A549 (cell line): ENCODE measurements around the gene ATG5.
"Not testable (repeated sequence)": the region's sequence is repeated elsewhere in the genome, so short reads cannot be mapped to it uniquely, and the experiment has no call there.

ENCODE experiments used
- CTCF ChIP-seq: fragments of >200 bp; sonication (Bioruptor Twin); formaldehyde crosslinking; IDR thresholded peaks from 3 replicates; pipeline ENCODE4 v1.5.1; 2016
- NFE2L2 ChIP-seq: fragments of 150-350 bp; conservative IDR thresholded peaks from 2 replicates; pipeline ENCODE4 v1.6.1; 2014; ENCODE audit warnings: low read length
- POLR2A ChIP-seq: IDR thresholded peaks from 2 replicates; pipeline ENCODE4 v1.6.1; 2012; ENCODE audit warnings: mild to moderate bottlenecking, low read length
- RAD21 ChIP-seq, 2 experiments: fragments of >200 bp in 1 of 2; sonication (Bioruptor Twin) in 1 of 2; formaldehyde crosslinking in 1 of 2; IDR thresholded peaks in 1 of 2; conservative IDR thresholded peaks in 1 of 2; 2 replicates in 1 of 2; 3 replicates in 1 of 2; pipeline ENCODE4 v1.6.1; 2012 to 2018; ENCODE audit warnings: inconsistent platforms in 1 of 2
- TP53 ChIP-seq: fragments of 250-450 bp; sonication (Bioruptor Pico); IDR thresholded peaks from 2 replicates; pipeline ENCODE4 v1.5.0; 2021; ENCODE audit warnings: mild to moderate bottlenecking, moderate library complexity

GRCh38 chr6:106264433-106264832 is 61.1 kb downstream of the ATG5 start:
- TF ChIP-seq NFE2L2; CTCF; TP53; POLR2A; RAD21 (conservative IDR thresholded peaks at IDR 0.05 in 1 of 2, IDR thresholded peaks at IDR 0.05 in 1 of 2): not testable (repeated sequence)
